Measurements from ENCODE around the gene EVA1C. TPM values are rescaled to one million over a fixed set of nuclear protein-coding genes. Genes with fewer than 3 reads are reported as not detected.
"Not testable (repeated sequence)": the region's sequence is repeated elsewhere in the genome, so short reads cannot be mapped to it uniquely, and the experiment has no call there.

Gene EVA1C
- total RNA-seq, 3 donors from 2014 or later: 13.7 to 27.8 (median 15.3) TPM

DNA sequence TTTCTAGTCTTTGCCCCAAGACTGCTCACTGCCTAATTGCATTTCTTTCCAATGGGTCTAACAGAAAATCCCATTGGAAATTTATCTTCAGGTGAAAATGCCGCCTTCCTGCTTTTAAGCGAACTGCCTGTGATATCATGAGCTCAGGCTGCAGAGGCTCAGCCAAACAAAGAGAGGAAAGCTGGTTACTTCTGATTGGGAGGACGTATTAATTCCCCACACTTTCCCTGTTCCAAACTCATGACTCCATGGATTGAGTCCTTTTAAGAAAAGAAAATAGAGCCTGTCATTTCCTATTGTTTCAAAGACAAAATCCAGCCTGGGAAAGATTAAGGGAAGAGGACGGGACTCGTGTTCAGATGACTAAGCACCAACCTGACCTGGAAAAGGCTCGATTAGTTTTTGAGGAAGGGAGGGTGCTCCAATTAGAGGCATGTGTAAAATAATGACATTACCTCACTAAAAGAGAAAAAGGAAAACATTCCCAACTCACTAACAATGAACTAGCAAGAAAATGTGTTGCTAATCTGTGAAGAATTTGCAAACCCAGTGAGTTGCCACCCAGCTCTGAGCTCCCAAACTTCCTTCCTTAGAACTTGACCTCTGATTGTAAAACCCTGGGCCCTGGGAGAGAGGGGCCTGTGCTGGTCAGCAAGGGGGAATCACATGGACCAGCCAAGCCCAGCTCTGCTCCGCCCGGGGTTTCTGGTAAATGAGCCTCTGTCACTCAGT, 111.6 kb downstream of the EVA1C start:
- Histone ChIP-seq H3K4me1 (ENCODE audit: low read depth) (no peaks in the 10 kb centered on the region), H3K4me3 (no peak overlapping the region), H3K9me3 (no peaks in the 10 kb centered on the region), H3K36me3 (ENCODE audit: low read depth) (no peaks in the 10 kb centered on the region)
- intact Hi-C loops (cut with DNase I, micrococcal nuclease): no loop called here
- no peak for DNase-seq
- ATAC-seq: no peak
- no peak for TF ChIP-seq CTCF (IDR thresholded peaks at IDR 0.05)

DNA sequence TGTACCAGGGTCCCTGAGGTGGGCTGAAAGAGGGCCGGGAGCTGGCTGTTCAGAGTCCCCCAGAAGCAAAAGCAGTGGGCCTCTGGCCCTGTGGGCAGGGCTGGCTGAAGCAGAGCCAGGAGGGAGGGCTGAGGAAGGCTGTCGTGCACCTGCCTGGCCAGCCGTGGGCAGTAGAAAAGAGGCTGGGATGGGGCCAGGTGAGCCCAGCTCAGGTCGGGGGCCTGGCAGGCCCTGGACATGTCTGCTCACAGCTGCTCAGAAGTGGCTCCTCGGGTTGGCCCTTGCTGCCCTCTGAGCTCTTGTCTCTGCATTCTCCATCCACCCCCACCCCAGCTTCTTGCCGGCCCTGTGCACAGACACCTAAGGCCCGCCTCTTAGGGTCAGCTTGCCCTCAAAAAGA, 112.8 kb downstream of the EVA1C start:
- DNase-seq (no peak), ATAC-seq (no peak)
- intact Hi-C loops (cut with DNase I, micrococcal nuclease): no loop called here
- Histone ChIP-seq H3K4me1 (ENCODE audit: low read depth) (no peaks in the 10 kb centered on the region), H3K36me3 (ENCODE audit: low read depth) (no peaks in the 10 kb centered on the region), H3K4me3 (no peak overlapping the region), H3K9me3 (no peaks in the 10 kb centered on the region)
- TF ChIP-seq CTCF (IDR thresholded peaks at IDR 0.05): no peak

DNA sequence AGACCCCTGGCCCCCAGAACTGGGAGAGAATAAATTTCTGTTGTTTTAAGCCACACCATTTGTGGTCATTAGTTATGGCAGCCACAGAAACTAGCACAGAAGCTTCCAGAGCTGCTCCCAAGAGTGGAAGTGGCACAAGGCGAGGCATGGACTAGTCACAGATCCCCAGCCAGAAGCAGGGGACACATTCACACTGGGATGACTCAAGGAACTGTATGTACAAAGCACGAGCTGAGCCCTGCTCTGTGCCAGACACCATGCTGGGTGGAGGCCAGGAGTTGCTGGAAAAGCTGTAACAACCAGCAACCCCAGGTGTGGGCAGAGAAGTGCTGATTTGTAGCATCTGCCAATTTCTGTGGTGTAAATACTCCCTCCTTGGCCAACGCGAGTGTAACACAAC, 117.2 kb downstream of the EVA1C start:
- intact Hi-C loops (cut with DNase I, micrococcal nuclease): no loop called here
- Histone ChIP-seq H3K4me1 (ENCODE audit: low read depth) (no peaks in the 10 kb centered on the region), H3K4me3 (no peak overlapping the region), H3K9me3 (no peaks in the 10 kb centered on the region), H3K36me3 (ENCODE audit: low read depth) (no peaks in the 10 kb centered on the region)
- no peak for TF ChIP-seq CTCF (IDR thresholded peaks at IDR 0.05)
- DNase-seq (no peak), ATAC-seq (no peak)

GRCh38 chr21:32530809-32531208, 118.3 kb downstream of the EVA1C start:
- DNase-seq; ATAC-seq; H3K36me3 ChIP-seq (ENCODE audit: low read depth); H3K4me1 ChIP-seq (ENCODE audit: low read depth); H3K9me3 ChIP-seq; intact Hi-C loops (cut with DNase I, micrococcal nuclease); H3K4me3 ChIP-seq: not testable (repeated sequence)

GRCh38 chr21:32531561-32531960, 119.1 kb downstream of the EVA1C start:
- DNase-seq; H3K9me3 ChIP-seq; H3K36me3 ChIP-seq (ENCODE audit: low read depth); H3K4me1 ChIP-seq (ENCODE audit: low read depth); ATAC-seq; intact Hi-C loops (cut with DNase I, micrococcal nuclease); H3K4me3 ChIP-seq: not testable (repeated sequence)

GRCh38 chr21:32532636-32533035, 120.1 kb downstream of the EVA1C start:
- ATAC-seq: no peak
- no peaks in the 10 kb centered on the region for H3K36me3 ChIP-seq (ENCODE audit: low read depth)
- H3K4me1 ChIP-seq (ENCODE audit: low read depth): no peaks in the 10 kb centered on the region
- no peak for TF ChIP-seq CTCF (IDR thresholded peaks at IDR 0.05)
- DNase-seq: no peak
- intact Hi-C loops (cut with DNase I, micrococcal nuclease): no loop called here
- H3K4me3 ChIP-seq: no peak overlapping the region
- H3K9me3 ChIP-seq: no peaks in the 10 kb centered on the region

DNA sequence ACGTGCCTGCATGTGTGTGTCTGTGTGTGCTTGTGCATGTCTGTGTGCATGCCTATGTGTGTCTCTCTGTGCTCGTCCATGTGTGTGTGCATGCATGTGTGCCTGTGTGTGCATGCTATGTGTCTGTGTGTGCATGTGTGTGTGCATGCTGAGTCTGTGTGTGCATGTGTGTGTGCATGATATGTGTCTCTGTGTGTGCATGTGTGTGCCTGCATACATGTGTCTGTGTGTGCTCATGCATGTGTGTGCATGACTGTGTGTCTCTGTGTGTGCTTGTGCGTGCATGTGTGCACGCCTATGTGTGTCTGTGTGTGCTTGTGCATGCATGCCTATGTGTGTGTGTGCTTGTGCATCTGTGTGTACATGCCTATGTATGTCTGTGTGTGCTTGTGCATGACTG, 120.5 kb downstream of the EVA1C start:
- no peak for TF ChIP-seq CTCF (IDR thresholded peaks at IDR 0.05)
- no peaks in the 10 kb centered on the region for H3K4me1 ChIP-seq (ENCODE audit: low read depth)
- DNase-seq (no peak), ATAC-seq (no peak)
- H3K4me3 ChIP-seq: no peak overlapping the region
- intact Hi-C loops (cut with DNase I, micrococcal nuclease): no loop called here
- no peaks in the 10 kb centered on the region for H3K36me3 ChIP-seq (ENCODE audit: low read depth)
- no peaks in the 10 kb centered on the region for H3K9me3 ChIP-seq

All from mucosa of descending colon (tissue), 3 donors.